GM12872 (cell line): ENCODE results near the gene UBE2QL1.

ENCODE experiments used
- TF ChIP-seq, protein P1 (sequence below): IDR thresholded peaks from 3 replicates; pipeline ENCODE4 v1.5.1; 2011; ENCODE audit warnings: low read depth, mild to moderate bottlenecking, low read length, moderate library complexity; ENCODE audit not compliant: insufficient read depth

The UBE2QL1 gene

DNA sequence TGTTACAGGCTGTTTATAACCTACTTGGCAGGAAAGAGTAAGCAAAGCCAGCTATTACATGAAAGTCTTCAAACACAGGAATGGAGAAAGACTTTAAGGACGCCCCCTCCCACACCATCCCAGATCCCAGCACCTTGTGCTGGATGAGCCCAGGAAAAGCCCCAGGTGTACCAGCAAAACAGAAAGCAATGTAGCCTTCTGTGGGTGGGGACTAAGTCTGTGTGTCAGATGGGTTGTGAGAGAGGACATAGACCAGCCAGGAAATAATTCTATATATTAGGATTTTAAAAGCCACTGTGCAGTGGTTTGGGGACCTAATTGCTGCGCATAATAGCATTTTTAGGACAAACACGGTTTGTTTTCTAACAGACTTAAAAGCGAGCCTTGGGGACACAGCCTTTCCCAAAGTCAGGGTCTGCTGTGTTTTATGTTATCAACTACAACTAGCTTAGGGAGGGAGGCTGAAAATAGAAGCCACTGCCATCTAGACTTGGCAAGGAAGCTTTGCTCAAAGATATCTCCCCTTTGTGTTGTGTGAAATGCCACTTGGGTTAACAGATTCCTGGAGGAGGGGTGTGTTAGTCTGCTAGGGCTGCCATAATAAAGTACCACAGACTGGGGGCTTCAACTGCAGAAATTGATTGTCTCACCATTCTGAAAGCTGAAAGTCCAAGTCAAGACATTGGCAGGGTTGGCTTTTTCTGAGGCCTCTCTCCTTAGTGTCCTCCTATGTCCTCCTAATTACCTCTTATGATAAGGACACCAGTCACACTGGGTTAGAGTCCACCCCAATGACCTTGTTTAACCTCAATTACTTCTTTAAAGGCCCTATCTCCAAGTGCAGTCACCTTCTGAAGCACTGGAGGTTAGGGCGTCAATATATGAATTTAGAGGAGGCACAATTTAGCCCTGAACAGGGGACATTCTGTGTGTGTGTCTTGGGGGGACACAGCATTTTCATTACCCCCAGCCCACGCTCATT, 17.2 kb upstream of the UBE2QL1 start:
- TF ChIP-seq, protein P1, sequence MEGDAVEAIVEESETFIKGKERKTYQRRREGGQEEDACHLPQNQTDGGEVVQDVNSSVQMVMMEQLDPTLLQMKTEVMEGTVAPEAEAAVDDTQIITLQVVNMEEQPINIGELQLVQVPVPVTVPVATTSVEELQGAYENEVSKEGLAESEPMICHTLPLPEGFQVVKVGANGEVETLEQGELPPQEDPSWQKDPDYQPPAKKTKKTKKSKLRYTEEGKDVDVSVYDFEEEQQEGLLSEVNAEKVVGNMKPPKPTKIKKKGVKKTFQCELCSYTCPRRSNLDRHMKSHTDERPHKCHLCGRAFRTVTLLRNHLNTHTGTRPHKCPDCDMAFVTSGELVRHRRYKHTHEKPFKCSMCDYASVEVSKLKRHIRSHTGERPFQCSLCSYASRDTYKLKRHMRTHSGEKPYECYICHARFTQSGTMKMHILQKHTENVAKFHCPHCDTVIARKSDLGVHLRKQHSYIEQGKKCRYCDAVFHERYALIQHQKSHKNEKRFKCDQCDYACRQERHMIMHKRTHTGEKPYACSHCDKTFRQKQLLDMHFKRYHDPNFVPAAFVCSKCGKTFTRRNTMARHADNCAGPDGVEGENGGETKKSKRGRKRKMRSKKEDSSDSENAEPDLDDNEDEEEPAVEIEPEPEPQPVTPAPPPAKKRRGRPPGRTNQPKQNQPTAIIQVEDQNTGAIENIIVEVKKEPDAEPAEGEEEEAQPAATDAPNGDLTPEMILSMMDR = no peak

DNA sequence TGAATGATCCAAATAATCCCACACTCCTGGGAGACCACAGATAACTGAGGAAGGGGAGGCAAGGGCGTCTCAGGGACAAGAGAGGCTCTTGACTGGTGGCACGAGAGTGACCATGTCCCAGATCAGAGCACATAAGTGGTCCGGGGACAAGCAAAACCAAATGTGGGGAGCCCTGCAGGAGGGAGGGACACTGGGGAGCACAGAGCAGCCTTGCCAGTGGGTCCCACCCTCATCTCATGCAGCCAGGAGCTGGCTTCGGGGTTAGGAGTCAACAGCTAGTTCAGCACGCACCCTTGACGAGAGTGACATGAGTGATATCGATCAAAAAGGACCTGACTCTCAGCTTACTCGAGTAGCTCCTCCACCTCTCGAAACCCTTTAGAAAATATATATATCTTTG, 16.5 kb upstream of the UBE2QL1 start:
- TF ChIP-seq, protein P1 = no peak

DNA sequence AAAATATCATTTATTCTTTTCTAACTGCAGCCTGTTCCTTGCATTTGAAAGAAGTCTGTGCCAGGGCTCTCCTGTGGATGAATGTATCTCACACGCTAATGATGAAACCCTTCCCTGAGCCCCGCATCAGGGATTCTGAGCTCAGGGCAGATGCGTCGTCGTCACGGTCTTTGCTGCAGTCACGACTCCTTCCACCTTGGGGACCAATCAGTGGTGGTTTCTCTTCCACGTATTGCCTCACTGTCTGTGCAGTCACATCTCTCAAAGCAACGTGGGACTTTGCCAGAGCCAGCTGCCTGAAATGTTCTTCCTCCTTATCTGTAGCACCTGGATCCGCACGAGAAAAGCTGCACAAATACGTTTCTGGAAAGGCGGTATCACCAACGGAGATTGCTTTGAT, 13.9 kb upstream of the UBE2QL1 start:
- TF ChIP-seq, protein P1 = no peak

DNA sequence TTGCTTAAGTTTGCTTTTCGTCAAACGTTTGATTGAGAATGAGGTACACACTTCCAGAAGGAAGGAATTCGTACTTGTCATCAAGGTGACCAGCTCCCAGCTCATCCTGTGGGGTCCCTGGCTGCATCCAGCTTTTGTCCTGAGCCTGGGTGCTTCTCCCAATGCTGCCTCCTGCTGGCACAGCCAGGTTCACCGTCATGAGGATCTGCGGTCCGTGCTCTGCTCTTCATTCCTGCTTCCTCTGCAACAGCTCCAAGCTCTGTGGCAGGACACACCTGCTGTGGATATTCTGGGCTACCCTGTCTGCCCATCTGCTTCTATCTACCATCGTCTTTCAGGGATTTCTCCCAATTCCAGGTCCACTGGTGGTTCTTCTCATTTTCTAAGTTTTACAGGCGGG, 13.3 kb upstream of the UBE2QL1 start:
- TF ChIP-seq, protein P1 = peak; percentile 58

DNA sequence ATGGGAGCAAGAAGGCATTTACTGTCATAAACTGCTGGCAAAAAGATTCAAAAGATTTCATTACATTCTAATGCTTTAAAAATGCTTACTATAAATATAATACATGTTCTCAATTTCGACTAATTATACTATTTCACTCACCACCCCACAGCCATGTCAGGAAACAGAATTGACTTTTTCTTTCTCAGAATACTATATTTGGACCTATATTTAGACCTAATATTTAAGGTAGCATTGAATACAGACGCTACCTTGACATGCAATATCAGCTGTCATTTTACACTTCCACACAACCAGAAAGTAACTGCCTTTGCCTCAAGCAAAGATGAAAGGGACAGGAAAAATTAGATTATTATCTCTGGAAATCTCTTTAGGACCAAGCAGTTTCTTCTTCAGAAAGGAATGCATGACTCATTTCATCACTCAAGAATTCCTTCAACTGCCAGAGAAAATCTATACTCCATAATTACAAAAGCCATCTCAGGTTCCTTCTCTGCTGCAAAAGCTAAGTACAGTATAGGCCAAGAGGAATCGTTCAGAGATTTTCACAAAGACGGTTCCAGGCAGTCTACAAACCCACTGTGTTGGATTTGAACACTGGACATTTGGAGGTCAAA, 11.8 kb upstream of the UBE2QL1 start:
- TF ChIP-seq, protein P1 = no peak

DNA sequence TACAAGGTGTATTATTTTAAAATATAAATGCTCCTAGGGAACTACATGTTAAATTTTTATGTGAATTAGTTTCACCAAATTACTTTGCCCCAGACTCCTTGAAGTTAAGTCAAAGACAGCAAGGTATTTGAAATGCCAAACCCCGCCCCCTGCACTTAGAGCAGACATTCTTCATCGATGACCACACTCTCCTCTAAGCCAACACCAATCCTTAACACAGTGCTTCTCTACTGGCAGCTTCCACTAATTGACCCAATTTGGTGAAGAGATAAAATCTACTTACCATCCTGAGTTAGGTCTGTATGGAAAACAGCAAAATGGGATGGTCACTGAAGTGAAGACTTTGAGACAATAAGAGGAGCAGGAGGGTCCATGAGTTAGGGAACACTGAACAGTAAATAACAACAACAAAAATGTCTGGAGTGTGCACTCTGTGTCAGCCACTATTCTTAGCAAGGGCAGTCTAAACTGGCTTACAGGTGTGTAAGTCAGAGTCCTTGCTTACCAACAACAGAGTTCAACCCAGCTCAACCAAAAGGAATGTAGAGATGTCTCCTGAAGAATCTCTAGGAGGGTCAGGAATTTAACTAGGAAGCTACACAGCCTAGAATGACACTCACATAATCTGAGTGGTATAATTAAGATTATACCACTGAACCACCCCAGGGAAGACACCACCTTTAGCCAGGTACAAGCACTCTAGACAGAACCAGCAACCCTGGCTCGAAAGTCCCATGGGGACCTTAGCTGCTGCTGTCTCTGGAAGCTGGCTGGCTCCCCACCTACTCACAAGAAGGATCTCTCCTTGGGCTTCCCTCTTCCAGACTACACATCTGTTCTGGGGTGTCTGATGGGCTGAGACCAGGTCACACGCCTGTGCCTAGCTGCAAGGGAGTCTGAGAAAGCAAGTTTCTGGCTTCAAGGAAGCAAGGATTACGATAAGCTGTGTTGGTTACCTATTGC, 8.8 kb upstream of the UBE2QL1 start:
- TF ChIP-seq, protein P1 = no peak

DNA sequence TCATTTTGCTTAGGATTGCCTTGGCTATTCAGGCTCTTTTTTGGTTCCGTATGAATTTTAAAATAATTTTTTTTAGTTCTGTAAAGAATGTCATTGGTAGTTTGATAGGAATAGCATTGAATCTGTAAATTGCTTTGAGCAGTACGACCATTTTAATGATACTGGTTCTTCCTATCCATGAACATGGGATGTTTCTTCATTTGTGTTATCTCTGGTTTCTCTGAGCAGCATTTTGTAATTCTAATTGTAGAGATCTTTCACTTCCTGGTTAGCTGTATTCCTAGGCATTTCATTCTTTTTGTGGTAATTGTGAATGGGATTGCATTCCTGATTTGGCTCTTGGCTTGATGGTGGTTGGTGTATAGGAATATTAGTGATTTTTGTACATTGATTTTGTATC, 6.3 kb upstream of the UBE2QL1 start:
- TF ChIP-seq, protein P1 = no peak
